Naive thymus-derived CD8-positive, alpha-beta T cell (primary cell): Measurements from ENCODE around the gene DGAT2L6. TPM values are rescaled to one million over a fixed set of nuclear protein-coding genes. Genes with fewer than 3 reads are reported as not detected.

Experiments
- ATAC-seq, 2 donors: fragments of 150-1000 bp; cut with Tn5 transposase in 1 of 2; sonication (Bioruptor Pico), chemical (Tn5 transposase) in 1 of 2; 1 replicate in 1 of 2; 2 replicates in 1 of 2; pipeline ENCODE4 v1.10.0; 2021; ENCODE audit warnings: mild to moderate bottlenecking in 2 of 2, moderate library complexity in 2 of 2
- POLR2A ChIA-PET: fragments of 350-600 bp; sonication (Branson Sonifier 250); formaldehyde crosslinking; loops from one replicate; lab custom pipeline; 2021; ENCODE audit warnings: antibody characterized with exemption; lab: Charles Lee
- DNase-seq, 10 donors: peaks; one replicate each; pipeline versions ENCODE4 v3.0.0 to v3.0.0-alpha.2; 2020 to 2022
- H3K27ac Mint-ChIP-seq, 10 donors: one replicate each; pipeline ENCODE4 v1.8.0; 2020 to 2022; ENCODE audit warnings: mild to moderate bottlenecking in 10 of 10, mixed read lengths in 10 of 10, moderate library complexity in 4 of 10, inconsistent platforms in 1 of 10
- H3K27me3 Mint-ChIP-seq, 5 donors: one replicate each; pipeline ENCODE4 v1.8.0; 2021 to 2022; ENCODE audit warnings: mixed read lengths in 5 of 5
- H3K36me3 Mint-ChIP-seq, 3 donors: one replicate each; pipeline ENCODE4 v1.8.0; 2020 to 2022; ENCODE audit warnings: mixed read lengths in 3 of 3, mild to moderate bottlenecking in 2 of 3, inconsistent platforms in 1 of 3
- H3K4me1 Mint-ChIP-seq, 4 donors: one replicate each; pipeline ENCODE4 v1.8.0; 2021 to 2022; ENCODE audit warnings: mixed read lengths in 4 of 4
- H3K4me3 Mint-ChIP-seq, 10 donors: one replicate each; pipeline ENCODE4 v1.8.0; 2020 to 2022; ENCODE audit warnings: mild to moderate bottlenecking in 10 of 10, mixed read lengths in 10 of 10, moderate library complexity in 6 of 10, inconsistent platforms in 1 of 10
- H3K9me3 Mint-ChIP-seq, 9 donors: one replicate each; pipeline ENCODE4 v1.8.0; 2020 to 2022; ENCODE audit warnings: mixed read lengths in 9 of 9, mild to moderate bottlenecking in 3 of 9, inconsistent platforms in 1 of 9, moderate library complexity in 1 of 9
- polyA plus RNA-seq, 3 donors: library from polyadenylated mRNA; unstranded; fragments of 300-500 nt; fragmentation: Illumina TruSeq; gene quantifications; one replicate each; pipeline ENCODE4 v1.2.3, GENCODE V29; 2021
- total RNA-seq, 8 experiments: library from RNA in 2 of 8; stranded (reverse) in 2 of 8; gene quantifications; one replicate each; pipeline ENCODE4 v1.2.3 and lab custom pipeline; 2021 to 2026

DGAT2L6 gene
- total and polyA plus RNA-seq, 5 experiments from 2014 or later = not detected

DNA sequence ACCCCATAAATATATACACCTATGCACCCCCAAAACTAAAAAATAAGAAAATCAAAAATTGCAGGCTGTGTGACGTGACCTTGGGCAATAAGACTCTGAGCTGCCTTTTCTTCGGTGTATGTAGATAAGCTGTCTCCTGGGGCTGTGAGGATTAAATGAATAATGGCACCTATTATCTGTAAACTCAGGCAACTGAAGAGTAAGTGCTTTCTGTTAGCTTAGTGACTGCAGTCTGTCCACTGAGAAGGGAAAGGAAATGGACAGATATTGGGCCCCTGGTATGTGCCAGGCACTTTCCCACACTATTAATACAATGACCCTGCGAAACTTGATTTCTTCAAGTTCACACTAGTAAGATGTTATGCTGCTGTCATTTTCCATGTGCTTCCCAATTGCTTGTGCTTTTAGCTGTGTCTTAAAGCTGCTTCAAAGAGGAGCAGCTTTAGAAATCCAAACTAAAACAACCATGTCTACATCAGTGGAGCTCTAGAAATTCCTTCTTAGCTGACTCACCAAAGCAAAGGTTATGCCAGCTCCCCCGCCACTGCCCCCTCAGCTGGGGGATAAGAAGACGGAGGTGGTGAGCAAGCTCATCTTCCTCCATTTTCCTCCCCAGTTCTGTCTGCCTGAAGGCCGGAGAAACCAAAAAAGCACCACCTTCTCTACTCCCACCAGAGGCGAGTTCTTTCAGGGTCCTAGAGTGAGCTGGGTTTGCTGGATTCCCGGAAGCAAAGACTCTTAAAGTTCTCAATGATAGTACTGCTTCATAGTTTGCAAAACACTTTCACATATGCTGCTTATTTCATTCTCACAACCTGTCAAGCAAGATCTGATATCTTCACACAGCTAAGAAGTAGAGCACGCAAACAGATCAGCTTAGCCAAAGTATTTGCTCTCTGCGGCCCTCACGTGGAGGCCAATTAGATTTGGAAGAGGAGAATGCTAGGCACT, 8.8 kb upstream of the DGAT2L6 start:
- POLR2A ChIA-PET = no interaction called here
- Mint-ChIP-seq H3K27ac (peak overlapping the region in 2 of 10 donors; percentile 0 to 1), H3K4me1 (peaks cover 0 to 3% (median 0%) of the 10 kb centered on the region in 4 donors), H3K9me3 (no peaks in the 10 kb centered on the region), H3K36me3 (peaks cover 0 to 35% (median 4%) of the 10 kb centered on the region in 3 donors), H3K4me3 (no peak overlapping the region), H3K27me3 (no peaks in the 10 kb centered on the region)
- ATAC-seq (no peak), DNase-seq (no peak)

DNA sequence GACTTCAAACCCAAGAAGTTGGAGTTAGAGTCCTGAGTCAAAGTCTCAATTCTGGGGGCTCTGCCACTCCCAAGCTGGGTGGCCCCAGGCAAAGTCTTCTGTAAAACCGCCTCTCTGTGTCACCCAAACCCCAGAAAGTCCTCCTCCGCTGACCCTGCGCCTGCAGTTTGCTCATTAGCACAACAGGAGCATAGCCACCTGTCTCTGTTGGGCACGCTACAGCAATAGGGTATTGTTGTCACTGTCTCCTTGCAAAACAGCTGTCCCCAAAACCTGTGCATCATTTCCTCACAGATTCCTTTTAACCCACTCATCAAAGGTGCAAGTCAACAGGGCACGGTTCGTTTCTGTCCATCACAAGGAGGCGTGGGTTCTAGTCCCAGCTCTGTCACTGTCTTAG, 8.0 kb upstream of the DGAT2L6 start:
- H3K4me3 Mint-ChIP-seq = no peak overlapping the region

DNA sequence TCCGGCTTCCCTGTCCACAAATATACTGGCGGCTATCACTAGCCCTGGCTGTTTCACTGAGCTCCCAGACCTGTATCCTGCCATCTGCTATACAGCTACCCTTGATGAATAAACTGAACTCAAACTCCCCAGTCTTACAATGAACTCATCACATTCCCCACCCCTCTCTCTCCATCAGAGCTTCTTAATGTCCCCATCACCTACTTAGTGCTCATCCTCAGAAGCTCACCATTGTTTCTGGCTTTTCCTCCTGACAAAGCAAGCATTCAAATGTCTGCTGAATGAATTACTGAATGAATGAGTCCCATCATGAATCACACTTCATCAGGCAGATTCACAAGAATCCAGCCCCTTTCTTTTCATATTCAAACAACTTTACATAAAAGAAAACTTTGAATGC, 5.7 kb upstream of the DGAT2L6 start:
- H3K9me3 Mint-ChIP-seq = no peaks in the 10 kb centered on the region
- no peak for DNase-seq
- ATAC-seq = no peak
- peaks cover 0 to 10% (median 0%) of the 10 kb centered on the region in 3 donors for H3K36me3 Mint-ChIP-seq
- H3K27ac Mint-ChIP-seq = no peak overlapping the region
- POLR2A ChIA-PET = no interaction called here
- no peak overlapping the region for H3K4me3 Mint-ChIP-seq
- no peaks in the 10 kb centered on the region for H3K27me3 Mint-ChIP-seq
- peaks cover 0 to 2% (median under 1%) of the 10 kb centered on the region in 4 donors for H3K4me1 Mint-ChIP-seq

More for the DNA sequence above, 8.0 kb upstream of the DGAT2L6 start:
- Mint-ChIP-seq H3K4me1 (peaks cover 0 to 3% (median 0%) of the 10 kb centered on the region in 4 donors), H3K9me3 (no peaks in the 10 kb centered on the region), H3K36me3 (peaks cover 0 to 29% (median 4%) of the 10 kb centered on the region in 3 donors), H3K27me3 (no peaks in the 10 kb centered on the region), H3K27ac (peak overlapping the region in 1 of 10 donors; percentile 18)
- ATAC-seq = no peak
- no peak for DNase-seq
- POLR2A ChIA-PET = no interaction called here

DNA sequence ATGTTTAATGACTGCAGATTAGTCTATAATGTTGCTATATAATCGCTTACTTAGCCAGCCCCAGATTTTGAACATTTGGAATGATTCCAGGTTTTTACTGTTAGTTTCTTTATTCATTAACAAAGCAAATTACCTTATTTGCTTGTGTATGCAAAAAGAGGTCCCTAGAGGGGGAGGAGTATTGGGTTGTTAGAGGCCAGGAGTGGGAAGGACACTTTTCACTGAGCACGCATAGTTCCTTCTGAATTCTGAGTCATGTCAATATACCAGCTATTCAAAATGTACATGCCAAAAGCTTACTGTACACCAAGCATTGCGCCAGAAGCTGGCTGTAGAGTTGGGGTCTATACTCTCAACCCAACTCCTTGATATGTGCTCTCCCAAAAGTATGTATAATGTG, 5.1 kb upstream of the DGAT2L6 start:
- peaks cover 0 to 4% (median 0%) of the 10 kb centered on the region in 3 donors for H3K36me3 Mint-ChIP-seq
- H3K9me3 Mint-ChIP-seq = no peaks in the 10 kb centered on the region
- POLR2A ChIA-PET = no interaction called here
- ATAC-seq (no peak), DNase-seq (no peak)
- H3K4me3 Mint-ChIP-seq = no peak overlapping the region
- no peak overlapping the region for H3K27ac Mint-ChIP-seq
- no peaks in the 10 kb centered on the region for H3K27me3 Mint-ChIP-seq
- peaks cover 0 to 6% (median 1%) of the 10 kb centered on the region in 4 donors for H3K4me1 Mint-ChIP-seq

DNA sequence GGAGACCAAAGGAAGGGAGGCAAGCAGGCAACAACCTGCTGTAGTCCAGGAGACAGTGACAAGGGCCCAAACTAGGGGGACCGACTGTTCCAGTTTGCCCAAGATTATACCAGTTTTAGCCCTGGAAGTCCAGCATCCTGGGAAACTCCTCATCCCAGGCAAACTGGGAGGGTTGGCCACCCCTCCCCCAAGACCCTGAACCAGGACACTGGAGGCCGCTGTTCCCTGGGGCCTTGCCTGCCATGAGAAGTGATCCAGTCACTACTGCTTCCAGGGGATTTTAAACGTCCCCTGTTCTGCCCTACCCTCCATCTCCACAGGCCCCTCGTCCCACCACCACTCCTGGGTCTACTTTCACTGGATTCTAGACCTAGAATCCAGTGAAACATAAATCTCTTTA, 4.3 kb upstream of the DGAT2L6 start:
- Mint-ChIP-seq H3K9me3 (no peaks in the 10 kb centered on the region), H3K4me3 (no peak overlapping the region), H3K36me3 (no peaks in the 10 kb centered on the region), H3K4me1 (peaks cover 0 to 6% (median 1%) of the 10 kb centered on the region in 4 donors), H3K27ac (no peak overlapping the region), H3K27me3 (no peaks in the 10 kb centered on the region)
- ATAC-seq (no peak), DNase-seq (no peak)
- POLR2A ChIA-PET = no interaction called here

DNA sequence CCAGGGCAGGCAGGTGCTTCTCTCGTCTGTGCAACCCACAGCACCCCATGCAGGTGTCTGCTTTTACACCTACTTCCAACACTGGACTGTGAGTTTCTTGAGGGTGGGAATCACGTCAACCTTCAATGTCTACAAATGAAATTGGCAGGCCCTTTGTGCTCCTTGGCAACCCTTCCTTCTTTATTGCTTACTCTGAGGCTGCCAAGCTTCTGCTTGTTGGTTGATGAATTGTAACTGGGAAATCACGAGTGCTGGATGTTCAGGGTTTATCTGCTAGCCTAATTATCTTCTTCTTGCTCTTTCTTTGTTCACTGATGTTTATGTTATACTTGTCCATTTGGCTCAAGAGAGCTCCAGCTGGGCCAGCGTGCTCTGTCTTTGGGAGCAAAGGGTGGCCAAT, 2.5 kb upstream of the DGAT2L6 start:
- Mint-ChIP-seq H3K36me3 (no peaks in the 10 kb centered on the region), H3K27me3 (peaks cover 0 to 2% (median 0%) of the 10 kb centered on the region in 5 donors), H3K9me3 (no peaks in the 10 kb centered on the region), H3K4me3 (no peak overlapping the region), H3K27ac (no peak overlapping the region), H3K4me1 (peaks cover 0 to 6% (median under 1%) of the 10 kb centered on the region in 4 donors)
- POLR2A ChIA-PET = no interaction called here
- DNase-seq (no peak), ATAC-seq (no peak)

DNA sequence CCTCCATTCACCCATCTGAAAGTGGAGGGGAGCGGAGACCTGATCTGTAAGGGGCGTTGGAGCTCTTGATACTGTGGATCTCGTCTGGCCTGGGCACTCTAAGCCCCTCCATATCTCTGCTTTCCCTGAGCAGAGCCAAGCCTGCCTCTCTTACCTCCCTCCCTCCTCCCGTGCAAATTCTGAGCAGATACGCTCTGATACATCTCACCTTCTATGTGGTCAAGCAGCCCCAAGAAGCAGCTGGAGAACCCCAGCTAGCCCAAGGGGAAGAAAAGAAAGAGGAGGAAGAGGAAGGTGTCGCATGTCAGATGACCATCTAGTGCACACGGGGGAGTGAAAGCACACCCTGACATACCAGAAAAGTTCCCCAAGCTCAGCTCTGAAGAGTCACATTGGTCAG, 1.9 kb upstream of the DGAT2L6 start:
- no peak overlapping the region for H3K27ac Mint-ChIP-seq
- no peak overlapping the region for H3K4me3 Mint-ChIP-seq
- no peaks in the 10 kb centered on the region for H3K36me3 Mint-ChIP-seq
- DNase-seq (no peak), ATAC-seq (no peak)
- peaks cover 0 to 2% (median 0%) of the 10 kb centered on the region in 5 donors for H3K27me3 Mint-ChIP-seq
- POLR2A ChIA-PET = no interaction called here
- H3K4me1 Mint-ChIP-seq = peaks cover 0 to 6% (median under 1%) of the 10 kb centered on the region in 4 donors
- no peaks in the 10 kb centered on the region for H3K9me3 Mint-ChIP-seq

DNA sequence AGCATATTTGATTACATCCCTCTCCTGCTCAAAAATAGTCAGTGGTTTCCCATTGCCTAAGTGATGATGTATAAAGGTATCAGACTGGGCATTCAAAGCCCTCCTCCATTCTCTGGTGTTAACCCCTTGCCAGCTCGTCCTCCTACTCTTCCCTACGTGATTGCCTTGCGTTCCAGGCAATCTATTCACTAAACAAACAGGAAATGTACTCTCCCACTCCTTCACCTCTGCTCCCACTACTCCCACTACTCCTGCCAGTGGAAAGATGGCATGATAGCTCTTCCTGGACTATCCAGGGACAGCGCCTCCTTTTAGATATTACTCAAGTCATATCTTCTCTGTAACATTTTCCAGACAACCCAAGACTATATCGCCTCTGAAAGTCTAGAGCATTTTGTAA, 5.8 kb downstream of the DGAT2L6 start:
- H3K27ac Mint-ChIP-seq = no peak overlapping the region

DNA sequence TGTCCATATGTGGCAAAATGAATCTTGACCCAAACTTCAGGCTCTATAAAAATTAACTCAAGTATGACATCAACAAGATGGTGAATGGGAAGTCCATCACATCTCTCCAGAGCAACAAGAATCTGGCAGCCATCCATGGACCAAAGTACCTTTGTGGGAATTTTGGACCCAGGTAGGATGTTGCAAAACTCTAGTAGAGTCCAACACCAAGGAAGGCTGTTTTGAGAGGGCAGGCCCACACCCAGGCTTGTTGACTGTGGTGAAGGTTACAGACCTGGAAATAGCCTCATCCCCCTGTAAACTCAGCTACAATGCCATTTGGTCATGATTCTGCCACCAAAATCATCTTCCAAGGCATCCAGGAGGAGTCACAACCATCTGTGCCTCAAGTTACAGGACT, 12.9 kb downstream of the DGAT2L6 start:
- ATAC-seq (no peak), DNase-seq (no peak)
- peaks cover 0 to 13% (median 6%) of the 10 kb centered on the region in 9 donors for H3K9me3 Mint-ChIP-seq
- peaks cover 0 to 11% (median 10%) of the 10 kb centered on the region in 3 donors for H3K36me3 Mint-ChIP-seq
- peaks cover 2 to 15% (median 7%) of the 10 kb centered on the region in 5 donors for H3K27me3 Mint-ChIP-seq
- no peak overlapping the region for H3K27ac Mint-ChIP-seq
- POLR2A ChIA-PET = no interaction called here
- H3K4me1 Mint-ChIP-seq = no peaks in the 10 kb centered on the region
- H3K4me3 Mint-ChIP-seq = no peak overlapping the region

More for the DNA sequence above, 5.8 kb downstream of the DGAT2L6 start:
- no peaks in the 10 kb centered on the region for H3K4me1 Mint-ChIP-seq
- POLR2A ChIA-PET = no interaction called here
- DNase-seq = no peak
- no peaks in the 10 kb centered on the region for H3K9me3 Mint-ChIP-seq
- H3K4me3 Mint-ChIP-seq = no peak overlapping the region
- no peaks in the 10 kb centered on the region for H3K36me3 Mint-ChIP-seq
- peaks cover 2 to 20% (median 5%) of the 10 kb centered on the region in 5 donors for H3K27me3 Mint-ChIP-seq
- ATAC-seq = no peak

DNA sequence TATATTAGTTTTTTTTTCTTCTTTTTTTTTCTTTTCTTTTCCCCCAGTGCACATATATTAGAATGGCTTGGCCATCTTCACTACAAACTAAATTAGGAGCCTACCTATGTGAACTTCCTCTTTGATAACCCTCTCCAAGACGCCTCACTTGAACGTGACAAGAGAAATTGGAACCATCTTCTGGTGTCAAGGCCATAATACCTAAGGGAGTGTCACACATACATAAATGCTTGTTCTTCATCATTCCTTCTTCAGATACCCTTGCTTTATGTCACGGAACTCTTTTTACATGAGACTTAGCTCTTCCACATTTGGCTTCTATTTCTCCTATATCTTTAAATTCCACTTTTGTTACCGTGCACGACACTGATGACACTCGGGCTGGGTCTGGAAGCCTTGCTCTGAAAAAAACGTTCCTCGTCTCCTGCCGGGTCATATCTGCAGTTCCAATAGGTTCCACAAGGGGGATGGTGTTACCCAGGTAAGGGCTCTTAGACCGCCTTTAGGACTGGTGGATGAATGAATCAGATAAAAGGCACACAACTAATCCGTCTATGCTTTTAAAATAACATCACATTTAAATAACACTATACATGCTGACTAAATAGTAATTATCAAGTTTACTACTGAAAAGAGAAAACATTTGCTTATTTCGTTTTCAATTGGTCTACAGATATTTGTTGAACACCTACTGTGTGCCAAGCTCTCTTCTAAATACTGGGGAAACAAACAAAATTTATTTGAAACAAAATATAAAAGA, 19.9 kb downstream of the DGAT2L6 start:
- ATAC-seq (peak; percentile 82 to 85), DNase-seq (peak; percentile 19 to 71 (median 60))
- Mint-ChIP-seq H3K9me3 (no peaks in the 10 kb centered on the region), H3K4me3 (peak overlapping the region in 1 of 10 donors; percentile 64), H3K36me3 (no peaks in the 10 kb centered on the region), H3K27me3 (peaks cover 0 to 1% (median 0%) of the 10 kb centered on the region in 5 donors), H3K4me1 (peaks cover 1 to 6% (median 3%) of the 10 kb centered on the region in 4 donors), H3K27ac (peak overlapping the region in 1 of 10 donors; percentile 43)
- POLR2A ChIA-PET = interaction anchor here (0.8 kb wide), 1 partner anchor 237 kb away, joined by 3 read pairs; no protein-coding TSS in a partner anchor

DNA sequence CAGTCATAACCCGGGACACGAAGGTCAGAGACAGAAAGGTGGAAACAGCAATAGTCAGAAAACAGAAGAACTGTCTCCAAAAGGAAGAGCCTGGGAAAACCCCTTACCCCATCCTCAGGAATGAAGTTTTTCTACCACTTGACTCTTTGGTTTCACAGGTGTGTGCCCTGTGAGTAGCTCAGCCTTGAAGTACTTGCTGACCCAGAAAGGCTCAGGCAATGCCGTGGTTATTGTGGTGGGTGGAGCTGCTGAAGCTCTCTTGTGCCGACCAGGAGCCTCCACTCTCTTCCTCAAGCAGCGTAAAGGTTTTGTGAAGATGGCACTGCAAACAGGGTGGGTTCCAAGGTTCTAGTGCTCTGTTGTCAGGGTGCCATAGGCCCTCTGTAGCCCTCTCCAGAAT, 24.4 kb downstream of the DGAT2L6 start:
- Mint-ChIP-seq H3K4me3 (no peak overlapping the region), H3K4me1 (peaks cover 1 to 6% (median 3%) of the 10 kb centered on the region in 4 donors), H3K27me3 (peaks cover 0 to 3% (median 1%) of the 10 kb centered on the region in 5 donors), H3K27ac (no peak overlapping the region), H3K36me3 (no peaks in the 10 kb centered on the region), H3K9me3 (no peaks in the 10 kb centered on the region)
- DNase-seq (no peak), ATAC-seq (no peak)
- POLR2A ChIA-PET = no interaction called here

DNA sequence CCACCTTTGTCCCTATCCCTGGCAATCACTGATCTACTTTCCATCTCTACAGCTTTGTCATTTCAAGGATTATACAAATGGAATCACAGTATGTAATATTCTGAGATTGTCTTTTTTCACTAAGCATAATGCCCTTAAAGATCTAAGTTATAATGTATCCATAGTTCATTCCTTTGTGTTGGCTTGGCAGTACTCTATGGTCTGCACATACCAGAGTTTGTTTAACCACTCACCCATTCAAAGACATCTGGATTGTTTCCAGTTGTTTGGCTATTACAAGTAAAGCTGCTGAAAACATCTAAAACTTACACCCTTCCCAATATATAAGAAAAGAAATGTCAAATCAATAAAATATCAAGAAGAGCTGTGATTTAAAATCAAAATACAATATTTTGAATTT, 31.2 kb downstream of the DGAT2L6 start:
- Mint-ChIP-seq H3K4me3 (no peak overlapping the region), H3K27ac (no peak overlapping the region), H3K27me3 (peaks cover 0 to 3% (median 0%) of the 10 kb centered on the region in 5 donors), H3K9me3 (peaks cover 0 to 9% (median 0%) of the 10 kb centered on the region in 9 donors), H3K36me3 (peaks cover 0 to 4% (median 0%) of the 10 kb centered on the region in 3 donors), H3K4me1 (no peaks in the 10 kb centered on the region)
- ATAC-seq = no peak
- POLR2A ChIA-PET = no interaction called here
- no peak for DNase-seq
